B cell (primary cell): ENCODE measurements around the gene TRA2B. TPM values are rescaled to one million over a fixed set of nuclear protein-coding genes. Genes with fewer than 3 reads are reported as not detected.

Source experiments
- ATAC-seq: fragments of 200-7000 bp; cut with Tn5 transposase; one replicate; pipeline ENCODE4 v1.10.0; 2021; ENCODE audit warnings: low read depth, mild to moderate bottlenecking, moderate number of reproducible peaks, moderate library complexity
- CTCF ChIA-PET: fragments of 350-600 bp; sonication (Branson Sonifier 250); formaldehyde crosslinking; loops from one replicate; lab custom pipeline; 2021; ENCODE audit warnings: antibody characterized with exemption, inconsistent platforms; lab: Charles Lee
- POLR2A ChIA-PET: fragments of 350-600 bp; sonication (Branson Sonifier 250); formaldehyde crosslinking; loops from one replicate; lab custom pipeline; 2021; ENCODE audit warnings: antibody characterized with exemption; lab: Charles Lee
- DNase-seq: peaks from one replicate; pipeline ENCODE4 v3.0.0; 2013
- H2AFZ ChIP-seq: 2 replicates; pipeline ENCODE4 v1.6.1; 2012; ENCODE audit warnings: mild to moderate bottlenecking, low read depth, low read length; ENCODE audit not compliant: insufficient read depth, poor library complexity, severe bottlenecking
- H3K27ac ChIP-seq, 2 donors: 1 replicate in 1 of 2; 2 replicates in 1 of 2; pipeline ENCODE4 v1.5.1; 2012 to 2013; ENCODE audit warnings: low read length in 2 of 2, mild to moderate bottlenecking in 2 of 2, moderate library complexity in 1 of 2
- H3K27me3 ChIP-seq, 4 experiments: fragments of 200-600 bp in 1 of 4; sonication (generic) in 1 of 4; replicated peaks in 1 of 4; 1 replicate in 2 of 4; 2 replicates in 2 of 4; pipeline versions ENCODE4 v1.6.1 to v1.7.0; 2013 to 2016; ENCODE audit warnings: low read length in 3 of 4, mild to moderate bottlenecking in 2 of 4, mixed read lengths in 1 of 4, moderate library complexity in 1 of 4; ENCODE audit not compliant: insufficient read depth in 4 of 4, control insufficient read depth in 3 of 4; ENCODE audit errors: control extremely low read depth in 1 of 4
- H3K36me3 ChIP-seq, 2 experiments: replicated peaks in 1 of 2; 1 replicate in 1 of 2; 2 replicates in 1 of 2; pipeline versions ENCODE4 v1.6.1 to v1.7.1; 2013; ENCODE audit warnings: low read length in 1 of 2; ENCODE audit not compliant: insufficient read depth in 2 of 2, control insufficient read depth in 1 of 2; ENCODE audit errors: control extremely low read depth in 1 of 2, extremely low read depth in 1 of 2
- H3K4me1 ChIP-seq, 2 donors: fragments of 200-600 bp in 1 of 2; sonication (generic) in 1 of 2; 1 replicate in 1 of 2; 2 replicates in 1 of 2; pipeline versions ENCODE4 v1.5.1 to v1.6.1; 2013 to 2017; ENCODE audit warnings: low read length in 2 of 2; ENCODE audit not compliant: control insufficient read depth in 2 of 2, insufficient read depth in 2 of 2
- H3K4me2 ChIP-seq: replicated peaks from 2 replicates; pipeline ENCODE3; 2012; ENCODE audit warnings: mild to moderate bottlenecking, low read depth, low read length; ENCODE audit not compliant: poor library complexity, severe bottlenecking
- H3K4me3 ChIP-seq, 5 experiments: fragments of 200-600 bp in 1 of 5; sonication (generic) in 1 of 5; 1 replicate in 3 of 5; 2 replicates in 2 of 5; pipeline versions ENCODE4 v1.5.1 to v1.7.0; 2011 to 2016; ENCODE audit warnings: low read length in 4 of 5, mild to moderate bottlenecking in 4 of 5, low read depth in 2 of 5, control low read depth in 1 of 5, moderate library complexity in 1 of 5; ENCODE audit not compliant: insufficient read depth in 1 of 5; ENCODE audit errors: control extremely low read depth in 1 of 5, extremely low read depth in 1 of 5
- H3K79me2 ChIP-seq: fragments of 200-600 bp; sonication (generic); one replicate; pipeline ENCODE4 v1.6.0; 2016; ENCODE audit warnings: low read length; ENCODE audit not compliant: control insufficient read depth, insufficient read depth
- H3K9ac ChIP-seq: fragments of 200-600 bp; sonication (generic); 2 replicates; pipeline ENCODE4 v1.6.1; 2017; ENCODE audit warnings: mild to moderate bottlenecking, low read length, moderate library complexity
- H3K9me3 ChIP-seq, 3 donors: one replicate each; pipeline versions ENCODE4 v1.6.1 to v1.7.1; 2013; ENCODE audit warnings: low read length in 2 of 3; ENCODE audit not compliant: control insufficient read depth in 2 of 3, insufficient read depth in 1 of 3; ENCODE audit errors: control extremely low read depth in 1 of 3
- H4K20me1 ChIP-seq: 2 replicates; pipeline ENCODE4 v1.6.0; 2012; ENCODE audit warnings: mild to moderate bottlenecking, low read length; ENCODE audit not compliant: insufficient read depth, control insufficient read depth, poor library complexity, severe bottlenecking
- H3K27ac Mint-ChIP-seq: one replicate; pipeline ENCODE4 v1.8.0; 2021; ENCODE audit warnings: mixed read lengths
- H3K27me3 Mint-ChIP-seq: one replicate; pipeline ENCODE4 v1.8.0; 2021; ENCODE audit warnings: mixed read lengths
- H3K4me1 Mint-ChIP-seq: one replicate; pipeline ENCODE4 v1.8.0; 2021; ENCODE audit warnings: mixed read lengths
- H3K4me3 Mint-ChIP-seq: one replicate; pipeline ENCODE4 v1.8.0; 2021; ENCODE audit warnings: mixed read lengths
- H3K9me3 Mint-ChIP-seq: one replicate; pipeline ENCODE4 v1.8.0; 2022; ENCODE audit warnings: mixed read lengths; ENCODE audit not compliant: insufficient read depth
- CTCF ChIP-seq: fragments of 200-600 bp; IDR thresholded peaks from one replicate; pipeline ENCODE4 v1.8.0; 2022; ENCODE audit warnings: antibody characterized with exemption, mild to moderate bottlenecking
- EZH2 ChIP-seq: IDR thresholded peaks from 2 replicates; pipeline ENCODE4 v1.6.1; 2012; ENCODE audit warnings: borderline replicate concordance, low read depth, mild to moderate bottlenecking, moderate library complexity, low read length; ENCODE audit not compliant: insufficient read depth, poor library complexity, severe bottlenecking
- WGBS: methylation state at CpG from one replicate; pipeline ENCODE4 v1.1.5; 2013; ENCODE audit warnings: missing lambda C conversion rate; ENCODE audit not compliant: insufficient coverage; 5-methylcytosine and 5-hydroxymethylcytosine counted together
- intact Hi-C: fragments of 100-400 bp; cut with micrococcal nuclease; formaldehyde crosslinking; loops from one replicate; pipeline ENCODE4 v1.10.0; 2022
- polyA plus RNA-seq: library from polyadenylated mRNA; depleted of rRNA; stranded (reverse); fragments of >200 nt; gene quantifications from 2 replicates; pipeline ENCODE4 v1.2.3, GENCODE V29; 2012
- total RNA-seq, 2 donors: library from RNA; stranded (reverse); fragments of 120-200 nt in 1 of 2; gene quantifications; 1 replicate in 1 of 2; 2 replicates in 1 of 2; pipeline versions ENCODE4 v1.2.3 to v1.2.4, GENCODE V29; 2013 to 2022

Gene TRA2B
- total and polyA plus RNA-seq, 2 donors (not counting 1 experiment from before 2014, with no cell fraction given), result 220 to 1,062 TPM

GRCh38 chr3:185931777-185932612, 5.8 kb downstream of the TRA2B start:
- Mint-ChIP-seq H3K9me3 (no peaks in the 10 kb centered on the region), H3K4me1 (peaks cover 89% of the 10 kb centered on the region), H3K27ac (peak overlapping the region; percentile 76), H3K4me3 (peak overlapping the region; percentile 81), H3K27me3 (no peaks in the 10 kb centered on the region)
- peak overlapping the region in 4 of 5 experiments; percentile 1 to 48 (median 4) for H3K4me3 ChIP-seq
- CTCF ChIA-PET, result interaction anchor here (2.7 kb wide), 1 partner anchor 12 kb away, joined by 19 read pairs; no protein-coding TSS in a partner anchor
- no peaks in the 10 kb centered on the region for H3K27me3 ChIP-seq
- H3K4me2 ChIP-seq, result peak overlapping the region; percentile 80
- peaks cover 0 to 35% of the 10 kb centered on the region in 2 experiments for H3K36me3 ChIP-seq
- peaks cover 99% of the 10 kb centered on the region for H4K20me1 ChIP-seq
- H2AFZ ChIP-seq, result no peak overlapping the region
- TF ChIP-seq EZH2, result no peak
- TF ChIP-seq CTCF, result no peak
- POLR2A ChIA-PET, result interaction anchor here (0.7 kb wide), 3 partner anchors 108 to 870 kb away, joined by 3 to 9 read pairs (median 3); no protein-coding TSS in a partner anchor
- peak overlapping the region; percentile 45 for H3K9ac ChIP-seq
- peak overlapping the region in 1 of 2 donors; percentile 30 for H3K27ac ChIP-seq
- WGBS, result no CpG with 5 or more reads among the region's 8 CpGs
- H3K79me2 ChIP-seq, result peaks cover 100% of the 10 kb centered on the region
- intact Hi-C loops, result loop anchor here (10.0 kb wide), 1 partner anchor 1083 kb away; no protein-coding TSS in a partner anchor
- no peak for DNase-seq
- ATAC-seq, result no peak
- H3K9me3 ChIP-seq, result no peaks in the 10 kb centered on the region
- H3K4me1 ChIP-seq, result peaks cover 71 to 85% of the 10 kb centered on the region in 2 donors
